IMR-90 (cell line): Measurements from ENCODE around the gene THADA. TPM values are rescaled to one million over a fixed set of nuclear protein-coding genes. Genes with fewer than 3 reads are reported as not detected.

Experiments
- ATAC-seq: fragments of 200-7000 bp; cut with Tn5 transposase; 2 replicates; pipeline ENCODE4 v1.9.1; 2020; ENCODE audit warnings: low read depth, mild to moderate bottlenecking, moderate library complexity
- BruUV-seq: library from RNA; stranded (reverse); fragments of 400-500 nt; replicated peaks from 2 replicates; lab custom pipeline; 2021; lab: Mats Ljungman, UMichigan
- CTCF ChIA-PET: fragments of 300-600 bp; formaldehyde crosslinking; extraction: SDS; loops from one replicate; lab custom pipeline; 2021; ENCODE audit warnings: antibody characterized with exemption; lab: Yijun Ruan, JAX
- POLR2A ChIA-PET: fragments of 300-600 bp; sonication (Branson Sonifier 250); formaldehyde crosslinking; loops from one replicate; lab custom pipeline; 2022; ENCODE audit warnings: antibody characterized with exemption; ENCODE audit not compliant: unreplicated experiment; lab: Charles Lee
- DNase-seq: peaks from one replicate; pipeline ENCODE4 v3.0.0; 2013
- H2AFZ ChIP-seq: replicated peaks from 2 replicates; pipeline ENCODE3; 2013; ENCODE audit warnings: low read length, mild to moderate bottlenecking; ENCODE audit not compliant: poor library complexity
- H2AK5ac ChIP-seq: 2 replicates; pipeline ENCODE4 v1.6.1; 2013; ENCODE audit warnings: low read depth, low read length, inconsistent platforms
- H2AK9ac ChIP-seq: replicated peaks from 2 replicates; pipeline ENCODE3; 2013; ENCODE audit warnings: mild to moderate bottlenecking, low read depth, low read length, moderate library complexity; ENCODE audit not compliant: poor library complexity
- H2BK120ac ChIP-seq: 2 replicates; pipeline ENCODE4 v1.6.1; 2013; ENCODE audit warnings: low read depth, low read length, inconsistent platforms
- H2BK15ac ChIP-seq: 3 replicates; pipeline ENCODE4 v1.6.1; 2013; ENCODE audit warnings: low read depth, low read length, inconsistent platforms
- H2BK20ac ChIP-seq: 2 replicates; pipeline ENCODE4 v1.6.1; 2013; ENCODE audit warnings: low read depth, mild to moderate bottlenecking, inconsistent platforms, low read length, moderate library complexity
- H2BK5ac ChIP-seq: 2 replicates; pipeline ENCODE4 v1.6.1; 2013; ENCODE audit warnings: mild to moderate bottlenecking, low read depth, low read length, inconsistent platforms; ENCODE audit not compliant: poor library complexity, severe bottlenecking
- H3K14ac ChIP-seq: replicated peaks from 2 replicates; pipeline ENCODE4 v1.6.1; 2013; ENCODE audit warnings: low read depth, low read length, inconsistent platforms
- H3K18ac ChIP-seq: 2 replicates; pipeline ENCODE4 v1.6.1; 2013; ENCODE audit warnings: low read depth, low read length, control low read depth
- H3K23ac ChIP-seq: 2 replicates; pipeline ENCODE4 v1.6.1; 2013; ENCODE audit warnings: low read depth, low read length, inconsistent platforms
- H3K27ac ChIP-seq: 2 replicates; pipeline ENCODE4 v1.5.1; 2013; ENCODE audit warnings: mild to moderate bottlenecking, control low read depth, low read length; ENCODE audit not compliant: insufficient read depth
- H3K27me3 ChIP-seq: 2 replicates; pipeline ENCODE4 v1.6.1; 2013; ENCODE audit warnings: low read length; ENCODE audit not compliant: control insufficient read depth, insufficient read depth
- H3K36me3 ChIP-seq: 2 replicates; pipeline ENCODE4 v1.6.1; 2013; ENCODE audit warnings: low read length, mixed read lengths; ENCODE audit not compliant: control insufficient read depth, insufficient read depth
- H3K4ac ChIP-seq: 2 replicates; pipeline ENCODE4 v1.6.1; 2013; ENCODE audit warnings: low read depth, low read length, inconsistent platforms
- H3K4me1 ChIP-seq: 2 replicates; pipeline ENCODE4 v1.6.1; 2013; ENCODE audit warnings: low read length, mixed read lengths; ENCODE audit not compliant: control insufficient read depth, insufficient read depth
- H3K4me2 ChIP-seq: 2 replicates; pipeline ENCODE4 v1.6.1; 2013; ENCODE audit warnings: low read depth, mild to moderate bottlenecking, control low read depth, low read length, moderate library complexity
- H3K4me3 ChIP-seq: 2 replicates; pipeline ENCODE4 v1.5.1; 2013; ENCODE audit warnings: low read depth, mild to moderate bottlenecking, control low read depth, low read length, moderate library complexity; ENCODE audit not compliant: insufficient read depth
- H3K56ac ChIP-seq: 2 replicates; pipeline ENCODE4 v1.6.1; 2013; ENCODE audit warnings: low read length, inconsistent platforms; ENCODE audit not compliant: insufficient read depth; ENCODE audit errors: extremely low read depth
- H3K79me1 ChIP-seq, 2 experiments: 2 replicates each; pipeline ENCODE4 v1.6.1; 2013; ENCODE audit warnings: low read length in 2 of 2, inconsistent platforms in 1 of 2, low read depth in 1 of 2
- H3K9ac ChIP-seq: 2 replicates; pipeline ENCODE4 v1.6.1; 2013; ENCODE audit warnings: low read depth, low read length, control low read depth
- H3K9me1 ChIP-seq: 2 replicates; pipeline ENCODE4 v1.6.1; 2013; ENCODE audit warnings: low read length, inconsistent platforms; ENCODE audit not compliant: insufficient read depth
- H3K9me3 ChIP-seq: 2 replicates; pipeline ENCODE4 v1.6.1; 2013; ENCODE audit warnings: low read length; ENCODE audit not compliant: control insufficient read depth, insufficient read depth
- H4K20me1 ChIP-seq: 2 replicates; pipeline ENCODE4 v1.6.1; 2013; ENCODE audit warnings: low read length, inconsistent platforms; ENCODE audit not compliant: insufficient read depth
- H4K5ac ChIP-seq: 2 replicates; pipeline ENCODE4 v1.6.1; 2013; ENCODE audit warnings: mild to moderate bottlenecking, low read depth, low read length, control low read depth
- H4K8ac ChIP-seq, 2 experiments: 2 replicates each; pipeline ENCODE4 v1.6.1; 2013; ENCODE audit warnings: low read depth in 2 of 2, low read length in 2 of 2, control low read depth in 1 of 2, inconsistent platforms in 1 of 2
- H4K91ac ChIP-seq: 2 replicates; pipeline ENCODE4 v1.6.1; 2013; ENCODE audit warnings: low read depth, low read length, inconsistent platforms; ENCODE audit not compliant: insufficient read depth
- BHLHE40 ChIP-seq: fragments of 150-350 bp; IDR thresholded peaks from 2 replicates; pipeline ENCODE4 v1.6.1; 2016; ENCODE audit warnings: mild to moderate bottlenecking, low read depth, low read length
- CEBPB ChIP-seq: IDR thresholded peaks from 2 replicates; pipeline ENCODE4 v1.6.1; 2012; ENCODE audit warnings: low read depth, low read length, improper control_type of control experiment
- CHD1 ChIP-seq: IDR thresholded peaks from 2 replicates; pipeline ENCODE4 v1.6.1; 2012; ENCODE audit warnings: low read depth, low read length, improper control_type of control experiment
- FOS ChIP-seq: fragments of 150-350 bp; IDR thresholded peaks from 2 replicates; pipeline ENCODE4 v1.6.1; 2016; ENCODE audit warnings: low read depth, low read length
- MAFK ChIP-seq: IDR thresholded peaks from 2 replicates; pipeline ENCODE4 v1.6.1; 2012; ENCODE audit warnings: low read depth, low read length, improper control_type of control experiment
- MAZ ChIP-seq: IDR thresholded peaks from 2 replicates; pipeline ENCODE4 v1.6.1; 2012; ENCODE audit warnings: low read depth, mild to moderate bottlenecking, low read length, improper control_type of control experiment, moderate library complexity, borderline replicate concordance
- MXI1 ChIP-seq: IDR thresholded peaks from 2 replicates; pipeline ENCODE4 v1.6.1; 2012; ENCODE audit warnings: low read depth, mild to moderate bottlenecking, low read length, moderate library complexity, borderline replicate concordance
- NFE2L2 ChIP-seq: fragments of 150-350 bp; IDR thresholded peaks from 2 replicates; pipeline ENCODE4 v1.6.1; 2016; ENCODE audit warnings: low read depth, mild to moderate bottlenecking, low read length
- POLR2A ChIP-seq: IDR thresholded peaks from 2 replicates; pipeline ENCODE4 v1.6.1; 2012; ENCODE audit warnings: mild to moderate bottlenecking, low read depth, low read length
- RAD21 ChIP-seq: IDR thresholded peaks from 2 replicates; pipeline ENCODE4 v1.6.1; 2012; ENCODE audit warnings: low read length, improper control_type of control experiment
- RCOR1 ChIP-seq: IDR thresholded peaks from 2 replicates; pipeline ENCODE4 v1.6.1; 2012; ENCODE audit warnings: mild to moderate bottlenecking, low read length, improper control_type of control experiment; ENCODE audit not compliant: insufficient replicate concordance
- RFX5 ChIP-seq: IDR thresholded peaks from 2 replicates; pipeline ENCODE4 v1.8.0; 2012; ENCODE audit warnings: low read depth, mild to moderate bottlenecking, low read length, moderate library complexity
- SMC3 ChIP-seq: fragments of 150-350 bp; IDR thresholded peaks from 2 replicates; pipeline ENCODE4 v1.6.1; 2016; ENCODE audit warnings: low read depth, mild to moderate bottlenecking, antibody characterized with exemption, low read length, moderate library complexity
- WGBS, 2 experiments: methylation state at CpG; one replicate each; pipeline versions ENCODE4 v1.1.5 to v1.1.7; 2013; ENCODE audit warnings: missing lambda C conversion rate in 2 of 2; ENCODE audit not compliant: insufficient read length in 1 of 2; ENCODE audit errors: extremely low coverage in 2 of 2; 5-methylcytosine and 5-hydroxymethylcytosine counted together
- dilution Hi-C: fragments of 300-500 bp; cut with HindIII; formaldehyde crosslinking; loops from one replicate; pipeline ENCODE4 v1.14.3; 2018; ENCODE audit warnings: low sequenced_read_pairs; ENCODE audit not compliant: unreplicated experiment
- in situ Hi-C: fragments of 300-500 bp; cut with MboI; formaldehyde crosslinking; loops from 3 replicates; pipeline ENCODE4 v1.14.3; 2019; ENCODE audit warnings: low sequenced_read_pairs, inconsistent platforms, mixed read lengths
- intact Hi-C: fragments of 100-400 bp; cut with micrococcal nuclease; formaldehyde crosslinking; loops from 2 replicates; pipeline ENCODE4 v1.10.0; 2022
- polyA plus RNA-seq, 3 experiments: library from polyadenylated mRNA; depleted of rRNA; stranded (reverse); fragments of >200 nt; gene quantifications; 2 replicates each; pipeline ENCODE4 v1.2.3, GENCODE V29; 2012; ENCODE audit warnings: low replicate concordance in 1 of 3
- total RNA-seq: library from RNA; depleted of rRNA; stranded (reverse); fragments of >200 nt; gene quantifications from 2 replicates; pipeline ENCODE4 v1.2.3, GENCODE V29; 2012
- TF ChIP-seq, protein P1 (sequence below): conservative IDR thresholded peaks from 2 replicates; pipeline ENCODE4 v1.5.1; 2012; ENCODE audit warnings: mild to moderate bottlenecking, low read depth, low read length, improper control_type of control experiment
- TF ChIP-seq, protein P2 (sequence below): fragments of 150-350 bp; IDR thresholded peaks from 2 replicates; pipeline ENCODE4 v1.6.1; 2017; ENCODE audit warnings: mild to moderate bottlenecking, antibody characterized with exemption, low read length, low read depth
- TF ChIP-seq, protein P3 (sequence below): fragments of 150-350 bp; IDR thresholded peaks from 2 replicates; pipeline ENCODE4 v1.6.1; 2016; ENCODE audit warnings: low read depth, mild to moderate bottlenecking, low read length, moderate library complexity, borderline replicate concordance

THADA gene
- total and polyA plus RNA-seq, 2 of the 4 experiments (the other 2 are of a cell fraction) = 10.5 to 21.3 TPM

DNA sequence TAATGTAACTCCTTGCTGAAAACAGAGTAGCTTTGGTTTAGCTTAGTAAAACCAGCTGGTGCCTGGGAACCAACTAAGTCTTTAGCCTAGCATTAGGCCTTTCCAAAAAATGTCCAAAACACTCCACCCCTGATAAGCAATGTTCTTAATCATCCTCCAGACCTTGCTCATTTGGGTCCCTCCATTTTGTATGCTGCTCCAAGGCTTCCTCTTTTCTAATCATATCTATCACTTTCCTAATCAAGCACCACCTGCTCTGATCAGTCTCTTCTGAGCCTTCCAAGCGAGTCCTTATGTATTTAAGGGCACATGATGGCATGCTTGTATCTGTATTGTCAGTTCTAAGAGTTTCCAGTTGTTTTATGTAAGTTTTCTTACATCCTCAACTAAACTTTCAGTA lies 23.6 kb downstream of the THADA start:
- Histone ChIP-seq H2BK120ac (no peak overlapping the region), H2AK5ac (no peak overlapping the region), H2AFZ (no peak overlapping the region), H3K18ac (no peak overlapping the region), H4K8ac (no peak overlapping the region), H3K14ac (no peak overlapping the region), H3K27me3 (no peaks in the 10 kb centered on the region), H3K9ac (no peak overlapping the region), H3K4me2 (no peak overlapping the region), H3K23ac (no peak overlapping the region), H3K79me1 (no peaks in the 10 kb centered on the region), H3K4me1 (peaks cover 2% of the 10 kb centered on the region; the same call in 1 of the 2 replicates), H3K9me1 (no peaks in the 10 kb centered on the region), H3K4me3 (no peak overlapping the region), H2BK20ac (no peak overlapping the region), H4K5ac (no peak overlapping the region), H2BK15ac (no peak overlapping the region), H3K9me3 (no peaks in the 10 kb centered on the region), H3K56ac (no peak overlapping the region), H2AK9ac (no peak overlapping the region), H3K27ac (no peak overlapping the region), H2BK5ac (no peak overlapping the region), H4K91ac (no peak overlapping the region), H4K20me1 (no peaks in the 10 kb centered on the region), H3K4ac (no peak overlapping the region), H3K36me3 (peaks cover 22% of the 10 kb centered on the region)
- POLR2A ChIA-PET = no interaction called here
- dilution Hi-C loops (no loop called here), intact Hi-C loops (no loop called here), in situ Hi-C loops (loop anchor here (25.0 kb wide), 1 partner anchor 735 kb away; no protein-coding TSS in a partner anchor)
- ATAC-seq (no peak), DNase-seq (no peak)
- no TSS peak for BruUV-seq
- CTCF ChIA-PET = no interaction called here
- TF ChIP-seq BHLHE40 (no peak), MXI1 (no peak), MAZ (no peak), RAD21 (no peak), MAFK (no peak), FOS (no peak), SMC3 (no peak), NFE2L2 (no peak), RFX5 (no peak), CEBPB (no peak), RCOR1 (no peak), POLR2A (no peak), CHD1 (no peak)
- TF ChIP-seq, protein P1, sequence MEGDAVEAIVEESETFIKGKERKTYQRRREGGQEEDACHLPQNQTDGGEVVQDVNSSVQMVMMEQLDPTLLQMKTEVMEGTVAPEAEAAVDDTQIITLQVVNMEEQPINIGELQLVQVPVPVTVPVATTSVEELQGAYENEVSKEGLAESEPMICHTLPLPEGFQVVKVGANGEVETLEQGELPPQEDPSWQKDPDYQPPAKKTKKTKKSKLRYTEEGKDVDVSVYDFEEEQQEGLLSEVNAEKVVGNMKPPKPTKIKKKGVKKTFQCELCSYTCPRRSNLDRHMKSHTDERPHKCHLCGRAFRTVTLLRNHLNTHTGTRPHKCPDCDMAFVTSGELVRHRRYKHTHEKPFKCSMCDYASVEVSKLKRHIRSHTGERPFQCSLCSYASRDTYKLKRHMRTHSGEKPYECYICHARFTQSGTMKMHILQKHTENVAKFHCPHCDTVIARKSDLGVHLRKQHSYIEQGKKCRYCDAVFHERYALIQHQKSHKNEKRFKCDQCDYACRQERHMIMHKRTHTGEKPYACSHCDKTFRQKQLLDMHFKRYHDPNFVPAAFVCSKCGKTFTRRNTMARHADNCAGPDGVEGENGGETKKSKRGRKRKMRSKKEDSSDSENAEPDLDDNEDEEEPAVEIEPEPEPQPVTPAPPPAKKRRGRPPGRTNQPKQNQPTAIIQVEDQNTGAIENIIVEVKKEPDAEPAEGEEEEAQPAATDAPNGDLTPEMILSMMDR = no peak
- TF ChIP-seq, protein P2, sequence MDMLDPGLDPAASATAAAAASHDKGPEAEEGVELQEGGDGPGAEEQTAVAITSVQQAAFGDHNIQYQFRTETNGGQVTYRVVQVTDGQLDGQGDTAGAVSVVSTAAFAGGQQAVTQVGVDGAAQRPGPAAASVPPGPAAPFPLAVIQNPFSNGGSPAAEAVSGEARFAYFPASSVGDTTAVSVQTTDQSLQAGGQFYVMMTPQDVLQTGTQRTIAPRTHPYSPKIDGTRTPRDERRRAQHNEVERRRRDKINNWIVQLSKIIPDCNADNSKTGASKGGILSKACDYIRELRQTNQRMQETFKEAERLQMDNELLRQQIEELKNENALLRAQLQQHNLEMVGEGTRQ = no peak
- TF ChIP-seq, protein P3, sequence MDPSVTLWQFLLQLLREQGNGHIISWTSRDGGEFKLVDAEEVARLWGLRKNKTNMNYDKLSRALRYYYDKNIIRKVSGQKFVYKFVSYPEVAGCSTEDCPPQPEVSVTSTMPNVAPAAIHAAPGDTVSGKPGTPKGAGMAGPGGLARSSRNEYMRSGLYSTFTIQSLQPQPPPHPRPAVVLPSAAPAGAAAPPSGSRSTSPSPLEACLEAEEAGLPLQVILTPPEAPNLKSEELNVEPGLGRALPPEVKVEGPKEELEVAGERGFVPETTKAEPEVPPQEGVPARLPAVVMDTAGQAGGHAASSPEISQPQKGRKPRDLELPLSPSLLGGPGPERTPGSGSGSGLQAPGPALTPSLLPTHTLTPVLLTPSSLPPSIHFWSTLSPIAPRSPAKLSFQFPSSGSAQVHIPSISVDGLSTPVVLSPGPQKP = no peak
- no CpG with 5 or more reads among the region's 1 CpG for WGBS, 2 experiments
